ENCODE results near the gene SIT1.
A peak's percentile ranks its signal among the peaks of the same experiment; 100 is the strongest.

The SIT1 gene

GRCh38 chr9:35603506-35603985, 47.2 kb downstream of the SIT1 start:
- H3K9me3 ChIP-seq (ENCODE audit: low read length), result peaks cover 4% of the 10 kb centered on the region
- peak overlapping the region; percentile 36 for H3K27ac ChIP-seq (ENCODE audit: low read depth, low read length, poor library complexity, severe bottlenecking)
- TF ChIP-seq CTCF (IDR thresholded peaks at IDR 0.05; ENCODE audit: low read length) (no peak), EZH2 (IDR thresholded peaks at IDR 0.05; ENCODE audit: borderline replicate concordance, low read length) (no peak)
- no peaks in the 10 kb centered on the region for H3F3A ChIP-seq (ENCODE audit: insufficient read depth, low read length)
- peak overlapping the region; percentile 62 for H3K4me3 ChIP-seq (ENCODE audit: low read depth, low read length, poor library complexity, severe bottlenecking)
- H3K79me2 ChIP-seq (ENCODE audit: insufficient read depth, low read length), result peaks cover 11% of the 10 kb centered on the region; the same call in 1 of the 2 replicates
- H3K9me2 ChIP-seq (ENCODE audit: low read depth, low read length), result no peaks in the 10 kb centered on the region
- H4K20me1 ChIP-seq (ENCODE audit: insufficient read depth, low read length), result no peaks in the 10 kb centered on the region
- H3K36me3 ChIP-seq (ENCODE audit: insufficient read depth, low read length), result peaks cover 19% of the 10 kb centered on the region
- H2AFZ ChIP-seq (ENCODE audit: low read length), result peak overlapping the region; percentile 56; the same call in 1 of the 2 replicates
- no peaks in the 10 kb centered on the region for H3K27me3 ChIP-seq (ENCODE audit: insufficient read depth, low read length)
- H3K4me2 ChIP-seq (ENCODE audit: low read length), result peak overlapping the region; percentile 90
- peaks cover 31% of the 10 kb centered on the region for H3K4me1 ChIP-seq (ENCODE audit: insufficient read depth, low read length, severe bottlenecking)
- peak overlapping the region; percentile 72 for H3K9ac ChIP-seq (ENCODE audit: low read length)

- TF ChIP-seq EZH2 (IDR thresholded peaks at IDR 0.05; ENCODE audit: borderline replicate concordance, low read length), result no peak
- peak; percentile 22; the same call in 1 of the 2 replicates for TF ChIP-seq CTCF (IDR thresholded peaks at IDR 0.05; ENCODE audit: low read length)
- Histone ChIP-seq H3K4me1 (ENCODE audit: insufficient read depth, low read length, severe bottlenecking) (peaks cover 14% of the 10 kb centered on the region), H3K4me2 (ENCODE audit: low read length) (no peak overlapping the region), H3K27me3 (ENCODE audit: insufficient read depth, low read length) (no peaks in the 10 kb centered on the region), H4K20me1 (ENCODE audit: insufficient read depth, low read length) (no peaks in the 10 kb centered on the region), H3K9ac (ENCODE audit: low read length) (no peak overlapping the region), H3K36me3 (ENCODE audit: insufficient read depth, low read length) (no peaks in the 10 kb centered on the region; the same call in 1 of the 2 replicates), H3K27ac (ENCODE audit: low read depth, low read length, poor library complexity, severe bottlenecking) (no peak overlapping the region), H3F3A (ENCODE audit: insufficient read depth, low read length) (no peaks in the 10 kb centered on the region), H3K9me2 (ENCODE audit: low read depth, low read length) (no peaks in the 10 kb centered on the region), H2AFZ (ENCODE audit: low read length) (no peak overlapping the region), H3K79me2 (ENCODE audit: insufficient read depth, low read length) (no peaks in the 10 kb centered on the region), H3K4me3 (ENCODE audit: low read depth, low read length, poor library complexity, severe bottlenecking) (no peak overlapping the region), H3K9me3 (ENCODE audit: low read length) (peaks cover 7% of the 10 kb centered on the region)
Observed at GRCh38 chr9:35599763-35600604, 50.7 kb downstream of the SIT1 start.
